Retina (tissue), 1 donor: ENCODE data around the gene TAMALIN.

ENCODE experiments used
- DNase-seq: peaks from one replicate; pipeline ENCODE4 v3.0.0-alpha.2; 2016

Gene TAMALIN

GRCh38 chr12:52055731-52056711, 49.3 kb downstream of the TAMALIN start:
- no peak for DNase-seq

- no peak for DNase-seq
Measured at GRCh38 chr12:52056801-52057637, 50.3 kb downstream of the TAMALIN start.

GRCh38 chr12:52057638-52058576, 51.2 kb downstream of the TAMALIN start:
- DNase-seq = no peak

GRCh38 chr12:52058631-52059361, 52.0 kb downstream of the TAMALIN start:
- DNase-seq = no peak

- DNase-seq = no peak
Measured at GRCh38 chr12:52059582-52060497, 53.1 kb downstream of the TAMALIN start.

- no peak for DNase-seq
Measured at GRCh38 chr12:52060498-52061177, 53.9 kb downstream of the TAMALIN start.

GRCh38 chr12:52061470-52062166, 54.9 kb downstream of the TAMALIN start:
- no peak for DNase-seq

GRCh38 chr12:52062167-52063081, 55.7 kb downstream of the TAMALIN start:
- no peak for DNase-seq

- no peak for DNase-seq
Measured at GRCh38 chr12:52063082-52063924, 56.6 kb downstream of the TAMALIN start.

- DNase-seq = no peak
Measured at GRCh38 chr12:52063981-52064649, 57.4 kb downstream of the TAMALIN start.
